Omental fat pad (tissue), 4 donors: ENCODE measurements around the gene HTRA2. TPM values are rescaled to one million over a fixed set of nuclear protein-coding genes. Genes with fewer than 3 reads are reported as not detected.
A peak's percentile ranks its signal among the peaks of the same experiment; 100 is the strongest.

Experiments used
- ATAC-seq: fragments of 150-250 bp; one replicate; pipeline ENCODE4 v1.9.1; 2016; ENCODE audit warnings: mild to moderate bottlenecking, moderate library complexity; ENCODE audit not compliant: low FRiP score
- DNase-seq: peaks from one replicate; pipeline ENCODE4 v3.0.0-alpha.2; 2019; ENCODE audit warnings: low spot score
- total RNA-seq, 4 donors: library from RNA; depleted of rRNA; stranded (reverse); fragments of >200 nt; gene quantifications; one replicate each; pipeline ENCODE4 v1.1.0, GENCODE V29; 2016
- TF ChIP-seq, protein P1 (sequence below), 3 donors: fragments of 450-650 bp; IDR thresholded peaks; one replicate each; pipeline ENCODE4 v1.5.1; 2016 to 2017; ENCODE audit warnings: antibody characterized with exemption in 3 of 3, mild to moderate bottlenecking in 3 of 3, moderate library complexity in 2 of 3

HTRA2 gene
- total RNA-seq, 4 donors from 2014 or later: 30.7 to 45.6 (median 36.8) TPM

DNA sequence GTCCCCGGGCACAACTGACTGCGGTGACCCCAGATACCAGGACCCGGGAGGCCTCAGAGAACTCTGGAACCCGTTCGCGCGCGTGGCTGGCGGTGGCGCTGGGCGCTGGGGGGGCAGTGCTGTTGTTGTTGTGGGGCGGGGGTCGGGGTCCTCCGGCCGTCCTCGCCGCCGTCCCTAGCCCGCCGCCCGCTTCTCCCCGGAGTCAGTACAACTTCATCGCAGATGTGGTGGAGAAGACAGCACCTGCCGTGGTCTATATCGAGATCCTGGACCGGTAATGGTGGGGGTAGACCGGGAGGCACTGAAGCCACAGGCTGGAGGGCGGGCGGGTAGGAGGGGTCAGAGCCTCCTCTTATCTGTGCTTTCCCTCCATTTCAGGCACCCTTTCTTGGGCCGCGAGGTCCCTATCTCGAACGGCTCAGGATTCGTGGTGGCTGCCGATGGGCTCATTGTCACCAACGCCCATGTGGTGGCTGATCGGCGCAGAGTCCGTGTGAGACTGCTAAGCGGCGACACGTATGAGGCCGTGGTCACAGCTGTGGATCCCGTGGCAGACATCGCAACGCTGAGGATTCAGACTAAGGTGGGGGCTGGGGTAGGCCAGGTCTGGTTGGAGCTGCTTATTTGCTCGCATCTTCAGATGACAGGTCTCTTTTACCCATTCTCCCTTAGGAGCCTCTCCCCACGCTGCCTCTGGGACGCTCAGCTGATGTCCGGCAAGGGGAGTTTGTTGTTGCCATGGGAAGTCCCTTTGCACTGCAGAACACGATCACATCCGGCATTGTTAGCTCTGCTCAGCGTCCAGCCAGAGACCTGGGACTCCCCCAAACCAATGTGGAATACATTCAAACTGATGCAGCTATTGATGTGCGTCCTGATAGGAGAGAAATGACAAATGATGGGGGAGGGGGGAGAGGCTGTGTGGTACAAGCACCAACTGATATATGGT lies 780 bp downstream of the HTRA2 start:
- TF ChIP-seq, protein P1, sequence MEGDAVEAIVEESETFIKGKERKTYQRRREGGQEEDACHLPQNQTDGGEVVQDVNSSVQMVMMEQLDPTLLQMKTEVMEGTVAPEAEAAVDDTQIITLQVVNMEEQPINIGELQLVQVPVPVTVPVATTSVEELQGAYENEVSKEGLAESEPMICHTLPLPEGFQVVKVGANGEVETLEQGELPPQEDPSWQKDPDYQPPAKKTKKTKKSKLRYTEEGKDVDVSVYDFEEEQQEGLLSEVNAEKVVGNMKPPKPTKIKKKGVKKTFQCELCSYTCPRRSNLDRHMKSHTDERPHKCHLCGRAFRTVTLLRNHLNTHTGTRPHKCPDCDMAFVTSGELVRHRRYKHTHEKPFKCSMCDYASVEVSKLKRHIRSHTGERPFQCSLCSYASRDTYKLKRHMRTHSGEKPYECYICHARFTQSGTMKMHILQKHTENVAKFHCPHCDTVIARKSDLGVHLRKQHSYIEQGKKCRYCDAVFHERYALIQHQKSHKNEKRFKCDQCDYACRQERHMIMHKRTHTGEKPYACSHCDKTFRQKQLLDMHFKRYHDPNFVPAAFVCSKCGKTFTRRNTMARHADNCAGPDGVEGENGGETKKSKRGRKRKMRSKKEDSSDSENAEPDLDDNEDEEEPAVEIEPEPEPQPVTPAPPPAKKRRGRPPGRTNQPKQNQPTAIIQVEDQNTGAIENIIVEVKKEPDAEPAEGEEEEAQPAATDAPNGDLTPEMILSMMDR (IDR thresholded peaks at IDR 0.05): no peak
- ATAC-seq: peak; percentile 25
- DNase-seq: peak; percentile 30

DNA sequence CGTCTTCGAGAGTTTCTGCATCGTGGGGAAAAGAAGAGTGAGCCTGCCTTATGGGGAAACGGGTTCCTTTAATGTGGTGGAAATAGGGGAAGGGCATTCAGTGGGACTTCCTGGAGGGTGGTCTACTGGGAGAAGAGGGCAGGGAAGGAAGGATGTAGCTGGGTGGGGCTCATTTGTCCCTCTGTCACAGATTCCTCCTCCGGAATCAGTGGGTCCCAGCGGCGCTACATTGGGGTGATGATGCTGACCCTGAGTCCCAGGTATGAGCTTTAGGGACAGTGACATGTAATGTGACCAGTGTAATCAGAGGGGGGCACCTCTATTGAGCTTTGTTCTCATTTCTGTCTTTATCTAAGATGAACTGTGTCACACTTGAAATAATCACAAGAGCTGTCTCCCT lies 1.9 kb downstream of the HTRA2 start:
- no peak for ATAC-seq
- DNase-seq: peak; percentile 20
- TF ChIP-seq, protein P1 (IDR thresholded peaks at IDR 0.05): no peak

DNA sequence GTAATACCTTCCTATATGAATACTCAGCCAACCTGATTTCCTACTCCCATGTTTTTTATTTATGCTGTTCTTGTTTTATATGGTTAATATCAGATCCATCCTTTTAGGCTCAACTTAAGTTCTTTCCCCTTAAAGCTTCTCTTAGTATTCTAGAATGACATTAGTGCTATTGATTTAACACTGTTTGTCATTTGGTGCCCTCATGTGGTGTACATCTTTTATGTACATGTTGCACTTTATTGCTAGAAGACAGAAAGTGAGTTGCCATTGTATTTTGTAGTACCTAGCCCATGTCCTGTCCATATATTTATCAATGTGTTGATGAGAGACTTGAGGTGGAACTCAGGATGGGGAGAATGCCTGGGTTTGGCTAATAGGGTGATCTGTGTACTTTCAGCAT lies 2.5 kb downstream of the HTRA2 start:
- no peak for ATAC-seq
- no peak for DNase-seq
- TF ChIP-seq, protein P1 (IDR thresholded peaks at IDR 0.05): no peak

DNA sequence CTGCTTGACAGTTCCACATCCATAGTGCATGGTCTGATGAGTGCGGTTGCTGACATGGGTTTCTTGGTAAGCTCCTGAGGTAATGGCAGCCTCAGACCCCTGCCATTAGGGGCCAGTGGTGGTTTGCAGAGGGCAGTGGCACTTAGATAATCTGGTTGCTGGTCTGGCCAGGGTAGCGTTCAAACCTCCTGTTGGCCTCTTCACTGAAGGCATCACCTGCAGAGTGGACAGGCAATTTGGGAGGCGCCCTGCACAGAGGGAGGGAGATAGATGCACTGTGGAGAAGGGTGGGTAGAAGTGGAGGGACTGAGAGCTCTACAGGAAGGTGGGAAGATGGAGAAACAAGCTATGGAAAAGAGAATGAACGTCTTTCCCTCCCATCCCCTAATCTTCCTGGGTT lies 3.7 kb downstream of the HTRA2 start:
- ATAC-seq: no peak

DNA sequence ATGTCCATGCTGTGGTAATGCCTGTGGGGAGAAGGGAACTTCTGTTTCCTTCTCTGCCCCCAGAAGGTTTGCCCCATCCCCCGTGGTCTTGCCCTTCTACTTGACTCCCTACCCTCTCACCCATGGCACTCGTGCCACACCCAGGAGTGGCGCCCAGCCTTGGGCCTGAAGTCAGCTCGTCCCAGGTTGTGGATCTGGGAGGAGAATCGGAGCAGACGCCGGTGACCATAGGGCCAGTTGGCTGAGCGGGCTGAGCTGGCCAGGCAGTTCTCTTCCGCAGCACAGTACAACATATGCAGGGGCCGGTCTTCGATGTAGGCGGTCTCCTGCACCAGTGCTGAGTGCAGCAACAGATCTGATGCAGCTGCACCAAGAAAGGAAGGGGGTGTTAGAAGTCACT lies 4.7 kb downstream of the HTRA2 start:
- ATAC-seq (no peak), DNase-seq (no peak)
- TF ChIP-seq, protein P1 (IDR thresholded peaks at IDR 0.05): no peak

More for the DNA sequence above, 3.7 kb downstream of the HTRA2 start:
- DNase-seq: no peak
- TF ChIP-seq, protein P1 (IDR thresholded peaks at IDR 0.05): no peak

DNA sequence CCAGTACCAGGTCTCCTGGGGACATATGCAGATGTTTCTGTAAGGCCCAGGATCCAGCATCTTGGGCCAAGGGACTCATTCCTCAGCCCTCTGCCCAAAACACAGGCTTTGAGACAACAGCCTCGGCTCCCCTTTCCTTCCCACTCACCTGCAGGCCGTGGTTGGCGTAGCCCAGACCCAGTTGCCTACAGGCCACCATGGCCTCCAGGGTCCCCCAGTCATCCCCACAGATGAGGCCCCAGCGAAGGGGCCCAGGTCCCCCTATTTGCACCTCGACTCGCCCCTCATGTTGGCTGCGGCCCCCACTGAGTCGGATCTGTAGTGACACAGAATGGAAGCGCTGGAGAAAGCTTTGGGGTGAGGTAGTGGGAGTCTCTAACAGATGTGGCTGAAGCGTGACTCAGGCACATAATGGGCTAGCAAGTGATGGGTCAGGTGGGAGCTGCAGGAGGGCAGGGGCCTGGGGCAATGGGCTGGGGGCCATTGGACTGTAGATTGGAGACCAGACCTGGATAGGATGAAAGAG lies 5.8 kb downstream of the HTRA2 start:
- DNase-seq: no peak
- TF ChIP-seq, protein P1 (IDR thresholded peaks at IDR 0.05): no peak
- no peak for ATAC-seq
